HG03442 (cell line): Measurements from ENCODE around the gene LHX2.

Experiments used
- ATAC-seq: cut with Tn5 transposase; IDR thresholded peaks from one replicate; pipeline ENCODE4 v1.9.1; 2021; ENCODE audit warnings: mild to moderate bottlenecking, moderate library complexity; ENCODE audit not compliant: unreplicated experiment

Gene LHX2

DNA sequence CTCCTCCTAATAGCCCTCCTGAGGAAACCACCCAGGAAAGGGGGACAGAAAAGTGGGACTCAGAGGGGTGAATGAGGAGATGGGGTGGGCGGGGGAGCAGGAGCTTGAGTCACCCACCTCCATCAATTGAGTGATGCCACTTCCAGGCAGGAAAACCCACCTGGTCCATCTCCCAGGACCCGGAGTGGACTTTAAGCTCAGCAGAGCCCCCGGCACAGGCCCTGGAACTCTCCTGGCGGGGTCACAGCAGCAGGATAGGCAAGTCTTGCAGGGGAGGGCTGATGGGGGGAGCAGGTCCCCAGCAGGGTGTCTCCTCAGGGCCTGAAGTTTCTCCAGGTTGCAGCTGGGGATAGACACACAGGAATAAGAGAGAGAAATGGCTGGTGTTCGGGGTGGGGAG lies 40.8 kb downstream of the LHX2 start:
- no peak for ATAC-seq

- peak; percentile 98 for ATAC-seq
These were observed 43.1 kb downstream of the LHX2 start for GRCh38 chr9:124054582-124055227.

- ATAC-seq = no peak
These were observed 49.5 kb downstream of the LHX2 start for GRCh38 chr9:124060844-124061605.

DNA sequence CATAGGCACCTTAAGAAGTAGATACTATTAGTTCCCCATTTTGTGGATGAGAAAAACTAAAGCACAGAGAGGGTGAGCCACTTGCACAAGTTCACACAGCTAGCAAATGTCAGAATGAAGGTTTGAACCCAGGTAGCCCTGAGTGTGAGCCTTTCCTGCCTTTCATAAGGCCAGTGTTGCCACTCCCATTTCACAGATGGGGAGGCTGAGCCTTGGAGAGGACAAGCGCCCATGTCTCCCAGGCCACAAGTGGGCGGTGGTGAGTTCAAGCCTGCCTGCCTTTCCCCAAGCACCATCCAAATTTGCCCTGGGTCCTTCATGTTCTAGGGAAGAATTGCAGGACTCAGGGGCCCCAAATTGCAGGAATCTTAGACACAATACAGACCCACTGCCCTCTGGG lies 50.6 kb downstream of the LHX2 start:
- no peak for ATAC-seq

GRCh38 chr9:124066783-124067577 lies 55.4 kb downstream of the LHX2 start:
- no peak for ATAC-seq

- no peak for ATAC-seq
These were observed 56.7 kb downstream of the LHX2 start for GRCh38 chr9:124068251-124068650.

DNA sequence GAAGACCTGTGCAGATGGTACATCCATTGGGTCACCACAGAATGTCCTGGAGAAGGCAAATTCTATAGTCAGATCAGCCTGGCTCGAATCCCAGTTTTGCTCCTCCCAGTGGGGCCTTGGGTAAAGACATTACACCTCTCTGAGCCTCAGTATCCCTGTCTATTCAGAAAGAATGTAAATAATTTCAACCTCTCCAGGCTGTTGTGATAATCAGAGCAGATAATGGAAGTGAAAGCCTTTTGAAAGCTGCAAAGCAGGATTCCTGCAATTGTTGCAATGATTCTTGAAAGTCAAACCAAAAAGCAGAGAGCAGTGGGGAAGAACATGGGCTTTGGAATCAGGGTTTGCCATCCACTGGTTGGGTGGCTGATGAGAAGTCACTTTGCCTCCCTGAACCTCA lies 63.2 kb downstream of the LHX2 start:
- no peak for ATAC-seq

DNA sequence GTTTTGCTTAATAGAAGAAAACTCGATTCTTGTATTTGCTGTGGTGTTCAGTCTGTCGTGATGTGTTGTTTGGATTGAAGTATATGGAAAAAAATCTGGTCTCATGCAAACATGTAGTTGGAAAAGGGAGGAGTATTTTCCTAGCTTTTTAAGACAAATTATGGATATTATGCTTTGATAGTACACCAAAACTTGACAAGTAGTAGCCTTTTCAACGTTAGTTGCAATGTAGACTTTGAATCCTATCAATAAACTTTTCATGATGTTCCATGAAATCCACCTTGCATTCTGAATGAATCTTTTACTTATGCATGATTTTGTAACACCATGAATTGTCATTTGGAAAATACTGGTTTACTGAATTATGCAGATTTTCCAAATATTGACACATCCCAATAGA lies 64.2 kb downstream of the LHX2 start:
- no peak for ATAC-seq

DNA sequence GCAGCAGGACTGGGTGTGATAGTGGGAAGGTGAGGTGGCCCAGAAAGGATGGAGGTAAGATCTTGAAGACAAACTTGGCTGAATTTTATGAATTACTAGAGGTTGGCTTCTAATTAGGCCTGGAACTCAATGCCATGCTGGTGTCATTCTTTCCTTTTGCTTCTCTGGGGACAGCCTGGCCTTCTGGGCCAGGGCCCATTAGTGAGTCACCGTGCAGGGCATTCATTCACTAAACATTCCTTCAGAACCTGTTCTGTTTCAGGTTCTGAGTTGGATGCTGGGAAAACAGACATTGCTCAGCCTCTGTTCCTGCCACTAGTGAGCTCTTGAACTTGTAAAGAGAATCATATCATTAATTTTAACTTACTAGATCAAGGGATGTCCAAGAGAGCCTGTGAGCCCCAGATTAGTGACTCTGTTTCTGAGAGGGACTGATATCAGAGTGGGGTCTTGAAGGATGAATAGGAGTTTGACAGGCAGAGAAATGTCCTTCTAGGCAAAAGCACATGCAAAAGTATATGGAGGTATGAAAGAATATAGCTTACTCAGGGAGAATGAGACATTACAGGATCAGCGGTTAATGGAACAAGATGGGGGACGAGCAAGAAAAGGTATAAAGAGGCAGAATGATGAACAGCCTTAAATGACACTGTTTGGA lies 66.5 kb downstream of the LHX2 start:
- ATAC-seq = no peak

DNA sequence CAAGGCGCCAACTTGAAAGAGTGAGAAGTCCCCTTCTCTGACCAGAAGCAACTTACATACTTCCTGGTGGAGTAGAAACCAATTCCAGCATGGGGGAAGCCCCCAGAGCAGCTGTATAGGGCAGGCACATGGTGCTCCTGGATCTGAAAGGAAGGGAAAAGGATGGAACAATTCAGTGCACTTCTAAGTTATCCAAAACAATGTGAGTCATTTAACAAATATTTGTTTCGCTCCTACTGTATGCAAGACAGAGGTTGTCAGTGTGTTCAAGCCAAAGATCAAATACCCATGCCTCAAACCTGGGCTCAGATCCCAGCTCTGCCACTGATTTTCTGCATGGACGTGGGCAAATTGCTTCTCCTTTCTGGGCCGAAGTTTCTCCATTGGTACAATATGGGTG lies 67.1 kb downstream of the LHX2 start:
- ATAC-seq = no peak

DNA sequence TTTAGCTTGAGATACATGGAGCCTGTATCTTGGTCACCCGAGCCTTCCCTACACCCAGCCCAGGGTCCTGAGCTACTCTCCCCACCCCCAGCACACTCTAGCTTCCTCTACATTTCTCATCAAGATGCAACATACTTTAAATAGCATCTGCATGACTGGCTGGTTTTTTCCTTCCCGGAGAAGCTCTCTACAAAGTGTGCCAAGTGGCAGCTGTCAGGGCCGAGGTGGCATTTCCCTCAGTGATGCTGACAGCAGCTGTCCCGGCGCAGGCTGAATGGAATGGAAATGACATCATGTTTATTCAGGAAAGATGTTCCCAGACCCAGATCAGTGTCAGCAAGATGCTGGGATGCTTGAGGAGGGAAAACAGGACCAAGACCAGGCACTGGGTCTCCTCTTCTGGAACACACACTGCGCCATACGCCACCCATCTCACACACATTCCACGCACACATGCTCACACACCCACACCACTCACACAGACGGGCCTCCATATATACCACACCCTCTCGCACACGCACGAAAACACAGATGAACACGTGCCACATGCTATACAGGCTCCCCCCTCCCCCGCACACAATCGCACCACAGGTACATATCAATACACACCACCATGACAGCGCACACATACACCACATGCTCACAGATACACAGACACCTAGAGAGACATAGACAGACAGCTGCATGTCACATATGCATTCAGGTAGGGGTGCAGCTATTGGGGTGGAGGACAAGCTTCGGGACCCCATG lies 67.8 kb downstream of the LHX2 start:
- no peak for ATAC-seq

DNA sequence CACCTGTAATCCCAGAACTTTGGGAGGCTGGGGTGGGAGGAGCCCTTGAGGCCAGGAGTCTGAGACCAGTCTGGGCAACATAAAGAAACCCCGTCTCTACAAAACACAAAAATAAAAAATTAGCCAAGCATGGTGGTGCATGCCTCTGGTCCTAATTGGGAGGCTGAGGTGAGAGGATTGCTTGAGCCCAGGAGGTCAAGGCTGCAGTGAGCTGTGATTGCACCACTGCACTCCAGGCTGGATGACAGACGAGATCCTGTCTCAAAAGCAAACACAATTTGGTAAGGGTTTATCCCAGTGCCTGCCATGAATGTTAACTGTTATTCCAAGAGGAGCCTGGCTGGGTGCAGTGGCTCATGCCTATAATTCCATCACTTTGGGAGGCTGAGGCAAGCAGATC lies 71.1 kb downstream of the LHX2 start:
- no peak for ATAC-seq
